Left kidney (tissue), 2 donors: ENCODE data around the gene CYSLTR2. TPM values are rescaled to one million over a fixed set of nuclear protein-coding genes. Genes with fewer than 3 reads are reported as not detected.
"Not testable (repeated sequence)": the region's sequence is repeated elsewhere in the genome, so short reads cannot be mapped to it uniquely, and the experiment has no call there.

Experiments
- DNase-seq: peaks from one replicate; pipeline ENCODE4 v3.0.0-alpha.2; 2013
- polyA plus RNA-seq: library from polyadenylated mRNA; unstranded; fragments of 120-200 nt; gene quantifications from one replicate; pipeline ENCODE4 v1.2.1, GENCODE V29; 2013; ENCODE audit not compliant: insufficient read length

Gene CYSLTR2
- polyA plus RNA-seq, 1 donor = 0.37 TPM

DNA sequence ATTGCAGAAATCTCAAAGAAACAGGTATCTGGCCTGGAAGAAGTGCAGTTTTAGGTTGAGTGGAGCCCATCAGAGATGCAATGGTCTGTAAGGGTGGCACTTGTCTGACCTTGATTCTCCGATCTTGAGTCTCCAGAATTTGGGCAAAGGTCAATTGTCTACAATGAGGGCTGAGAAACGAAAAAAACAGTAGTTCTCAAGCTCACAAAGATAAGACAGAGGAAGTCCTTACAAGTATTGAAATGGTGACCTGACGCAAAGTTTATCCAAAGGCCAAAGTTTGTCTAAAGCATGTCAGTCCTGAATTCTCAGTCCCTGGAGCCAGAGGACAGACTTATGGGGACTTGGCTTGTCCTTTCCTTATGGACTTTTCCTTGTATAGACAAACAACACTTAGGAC lies 40.3 kb downstream of the CYSLTR2 start:
- DNase-seq = no peak

DNA sequence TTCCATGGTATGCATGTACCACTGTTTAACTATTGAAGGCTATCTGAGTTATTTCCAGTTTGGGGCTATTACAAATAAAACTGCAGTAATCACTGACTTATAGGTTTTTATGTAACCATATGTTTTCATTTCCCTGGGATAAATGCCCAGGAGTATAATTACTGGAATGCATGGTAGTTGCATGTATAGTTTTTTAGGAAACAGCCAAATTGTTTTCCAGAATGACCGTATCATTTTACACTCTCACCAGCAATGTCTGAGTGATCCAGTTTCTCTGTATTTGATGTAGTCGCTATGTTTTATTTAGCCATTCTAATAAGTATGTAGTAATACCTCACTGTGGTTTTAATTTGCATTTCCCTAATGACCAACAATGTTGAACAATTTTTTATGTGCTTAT lies 42.0 kb downstream of the CYSLTR2 start:
- no peak for DNase-seq

DNA sequence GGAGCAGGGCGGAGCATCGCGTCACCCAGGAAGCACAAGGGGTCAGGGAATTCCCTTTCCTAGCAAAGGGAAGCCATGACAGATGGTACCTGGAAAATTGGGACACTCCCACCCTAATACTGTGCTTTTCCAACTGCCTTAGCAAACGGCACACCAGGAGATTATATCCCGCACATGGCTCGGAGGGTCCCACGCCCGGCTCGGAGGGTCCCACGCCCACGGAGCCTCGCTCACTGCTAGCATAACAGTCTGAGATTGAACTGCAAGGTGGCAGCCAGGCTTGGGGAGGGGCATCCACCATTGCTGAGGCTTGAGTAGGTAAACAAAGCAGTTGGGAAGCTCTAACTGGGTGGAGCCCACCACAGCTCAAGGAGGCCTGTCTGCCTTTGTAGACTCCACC lies 42.9 kb downstream of the CYSLTR2 start:
- DNase-seq = not testable (repeated sequence)

DNA sequence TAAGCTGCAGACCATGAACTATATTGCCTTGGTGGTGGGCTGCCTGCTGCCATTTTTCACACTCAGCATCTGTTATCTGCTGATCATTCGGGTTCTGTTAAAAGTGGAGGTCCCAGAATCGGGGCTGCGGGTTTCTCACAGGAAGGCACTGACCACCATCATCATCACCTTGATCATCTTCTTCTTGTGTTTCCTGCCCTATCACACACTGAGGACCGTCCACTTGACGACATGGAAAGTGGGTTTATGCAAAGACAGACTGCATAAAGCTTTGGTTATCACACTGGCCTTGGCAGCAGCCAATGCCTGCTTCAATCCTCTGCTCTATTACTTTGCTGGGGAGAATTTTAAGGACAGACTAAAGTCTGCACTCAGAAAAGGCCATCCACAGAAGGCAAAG lies 53.7 kb downstream of the CYSLTR2 start:
- DNase-seq = no peak

DNA sequence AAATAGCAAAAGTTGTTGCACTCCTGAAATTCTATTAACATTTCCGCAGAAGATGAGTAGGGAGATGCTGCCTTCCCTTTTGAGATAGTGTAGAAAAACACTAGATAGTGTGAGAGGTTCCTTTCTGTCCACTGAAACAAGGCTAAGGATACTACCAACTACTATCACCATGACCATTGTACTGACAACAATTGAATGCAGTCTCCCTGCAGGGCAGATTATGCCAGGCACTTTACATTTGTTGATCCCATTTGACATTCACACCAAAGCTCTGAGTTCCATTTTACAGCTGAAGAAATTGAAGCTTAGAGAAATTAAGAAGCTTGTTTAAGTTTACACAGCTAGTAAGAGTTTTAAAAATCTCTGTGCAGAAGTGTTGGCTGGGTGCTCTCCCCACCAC lies 55.0 kb downstream of the CYSLTR2 start:
- no peak for DNase-seq

DNA sequence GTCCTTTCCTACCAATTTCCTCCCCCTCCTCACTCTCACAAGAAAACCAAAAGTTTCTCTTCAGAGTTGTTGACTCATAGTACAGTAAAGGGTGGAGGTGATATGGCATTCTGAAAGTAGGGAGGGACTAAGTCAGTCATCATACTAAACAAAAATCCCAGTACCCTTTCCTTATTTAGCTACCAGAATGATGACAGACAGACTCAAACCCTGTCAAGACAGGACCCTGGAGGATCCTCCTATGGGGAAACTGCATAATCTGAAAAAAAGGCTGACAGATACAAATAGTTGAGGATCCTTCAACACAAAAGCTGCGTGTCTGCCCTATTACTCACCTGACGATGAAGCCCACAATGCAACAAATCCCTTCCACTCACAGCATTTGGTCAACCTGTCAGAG lies 55.5 kb downstream of the CYSLTR2 start:
- DNase-seq = no peak

DNA sequence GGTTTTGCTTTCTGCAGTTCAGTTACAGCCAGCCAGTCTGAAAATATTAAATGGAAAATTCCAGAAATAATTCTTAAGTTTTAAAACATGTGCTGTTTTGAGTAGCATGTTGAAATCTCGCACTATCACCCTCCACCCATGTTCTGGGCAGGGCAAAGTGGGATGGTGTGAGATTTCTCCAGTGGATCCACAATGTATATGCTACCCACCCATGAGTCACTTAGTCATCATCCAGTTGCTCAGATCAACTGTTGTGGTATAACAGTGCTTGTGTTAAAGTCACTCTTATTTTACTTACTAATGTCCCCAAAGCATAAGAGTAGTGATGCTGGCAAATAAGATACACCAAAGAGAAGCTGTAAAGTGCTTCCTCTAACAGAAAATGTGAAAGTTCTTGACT lies 56.4 kb downstream of the CYSLTR2 start:
- DNase-seq = no peak

DNA sequence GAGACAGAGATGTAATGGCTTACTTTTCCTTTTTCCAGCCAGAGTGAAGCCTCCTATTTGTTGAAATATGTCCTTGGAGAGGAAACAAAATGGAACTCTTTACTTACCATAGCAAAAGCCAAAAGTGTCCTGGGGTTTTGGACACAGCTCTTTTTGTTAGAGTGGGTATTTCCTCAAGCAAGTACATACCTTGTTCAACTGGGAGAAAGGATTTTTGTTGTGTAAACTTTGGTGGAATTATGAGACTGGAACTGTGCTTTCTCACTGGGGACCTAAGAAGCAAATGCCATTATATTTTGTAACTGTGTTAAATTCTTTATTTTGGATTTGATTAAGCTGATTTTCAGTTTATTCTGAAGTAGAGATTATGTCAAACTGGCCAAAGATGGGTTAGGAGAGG lies 58.4 kb downstream of the CYSLTR2 start:
- DNase-seq = no peak

DNA sequence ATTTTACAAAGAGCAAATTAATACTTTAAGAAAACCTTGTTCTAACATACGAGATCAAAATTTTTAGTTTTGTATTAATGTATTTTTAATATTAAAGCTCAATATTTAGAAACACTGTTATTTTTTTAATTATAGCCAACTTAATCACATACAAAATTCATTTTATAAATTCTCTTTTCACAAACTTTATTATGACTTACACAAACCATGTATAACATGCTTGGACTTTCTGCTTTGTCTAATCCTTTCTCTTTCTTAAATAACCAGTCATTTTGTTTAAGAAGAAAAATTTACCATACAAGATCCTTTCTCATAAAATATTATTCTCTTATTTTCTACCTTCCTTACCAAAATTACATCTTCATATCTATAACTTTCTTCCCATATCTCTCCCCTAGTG lies 62.2 kb downstream of the CYSLTR2 start:
- no peak for DNase-seq

DNA sequence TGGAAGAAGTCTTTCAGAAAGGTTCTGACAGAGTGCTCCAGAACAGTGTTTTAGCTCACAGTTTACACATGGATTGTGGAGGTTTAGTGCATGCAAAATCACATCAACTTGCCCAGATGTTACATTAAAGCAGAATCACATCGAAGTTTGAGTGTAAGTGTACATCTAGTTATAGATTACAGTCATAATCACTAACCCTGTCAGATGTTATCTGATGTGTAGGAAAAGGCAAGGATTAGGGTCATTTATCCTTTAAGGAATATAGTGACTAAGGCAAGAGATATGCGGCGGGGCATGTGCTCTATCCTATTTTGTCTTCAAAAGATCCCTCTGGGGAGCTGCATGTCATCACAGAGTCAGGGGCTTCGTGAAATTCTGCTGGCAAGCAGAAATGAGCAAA lies 66.9 kb downstream of the CYSLTR2 start:
- DNase-seq = no peak

DNA sequence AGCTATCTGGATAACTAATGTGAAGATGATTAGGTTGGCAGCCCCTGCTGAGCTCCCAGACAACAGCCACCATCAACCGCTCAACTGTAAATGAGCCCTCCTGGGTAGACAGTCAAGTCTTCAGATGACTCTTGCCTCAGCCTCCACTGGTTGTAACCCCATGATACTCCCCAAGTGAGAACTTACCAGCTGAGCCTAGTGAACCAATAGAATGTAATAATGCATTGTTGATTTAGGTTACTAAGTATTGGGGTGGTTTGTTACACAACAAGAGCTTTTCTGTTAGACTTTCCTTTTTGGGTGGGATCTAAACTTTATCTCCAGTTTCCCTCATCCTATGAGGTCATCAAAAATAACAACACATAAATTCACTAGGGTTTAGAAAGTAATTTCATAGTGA lies 69.4 kb downstream of the CYSLTR2 start:
- no peak for DNase-seq

DNA sequence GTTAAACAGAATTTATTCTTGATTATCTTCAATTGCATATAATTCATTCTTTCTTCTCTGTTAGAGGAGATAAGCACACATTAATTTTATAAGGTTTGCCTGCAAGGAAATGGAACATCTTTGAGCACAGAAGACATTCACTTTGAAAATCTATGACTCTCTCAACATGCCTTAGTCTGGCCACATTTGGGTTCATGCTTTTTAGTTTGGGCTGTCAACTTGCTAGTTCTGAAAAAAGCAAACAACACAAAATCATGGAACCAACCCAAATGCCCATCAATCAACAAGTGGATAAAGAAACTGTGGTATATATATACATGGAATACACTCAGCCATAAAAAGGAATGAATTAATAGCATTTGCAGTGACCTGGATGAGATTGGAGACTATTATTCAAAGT lies 71.5 kb downstream of the CYSLTR2 start:
- DNase-seq = peak; percentile 54

DNA sequence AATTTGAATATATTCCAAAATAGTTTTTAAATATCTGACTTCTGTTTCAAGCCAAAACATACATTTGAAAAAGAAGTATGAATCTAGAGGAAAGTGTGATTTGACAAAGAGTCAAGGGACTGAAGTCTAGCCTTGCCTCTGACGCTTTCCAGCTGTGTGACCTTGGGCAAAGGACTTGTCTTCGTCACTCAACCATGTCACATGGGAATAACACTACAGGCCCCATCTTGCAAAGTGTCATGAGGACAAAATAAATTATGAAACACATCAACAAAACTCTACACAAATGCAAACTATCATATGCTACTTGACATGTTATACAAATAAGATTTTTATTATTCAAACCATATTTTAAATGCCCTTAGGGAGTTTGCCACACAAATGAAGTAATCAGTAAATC lies 73.0 kb downstream of the CYSLTR2 start:
- DNase-seq = peak; percentile 42

DNA sequence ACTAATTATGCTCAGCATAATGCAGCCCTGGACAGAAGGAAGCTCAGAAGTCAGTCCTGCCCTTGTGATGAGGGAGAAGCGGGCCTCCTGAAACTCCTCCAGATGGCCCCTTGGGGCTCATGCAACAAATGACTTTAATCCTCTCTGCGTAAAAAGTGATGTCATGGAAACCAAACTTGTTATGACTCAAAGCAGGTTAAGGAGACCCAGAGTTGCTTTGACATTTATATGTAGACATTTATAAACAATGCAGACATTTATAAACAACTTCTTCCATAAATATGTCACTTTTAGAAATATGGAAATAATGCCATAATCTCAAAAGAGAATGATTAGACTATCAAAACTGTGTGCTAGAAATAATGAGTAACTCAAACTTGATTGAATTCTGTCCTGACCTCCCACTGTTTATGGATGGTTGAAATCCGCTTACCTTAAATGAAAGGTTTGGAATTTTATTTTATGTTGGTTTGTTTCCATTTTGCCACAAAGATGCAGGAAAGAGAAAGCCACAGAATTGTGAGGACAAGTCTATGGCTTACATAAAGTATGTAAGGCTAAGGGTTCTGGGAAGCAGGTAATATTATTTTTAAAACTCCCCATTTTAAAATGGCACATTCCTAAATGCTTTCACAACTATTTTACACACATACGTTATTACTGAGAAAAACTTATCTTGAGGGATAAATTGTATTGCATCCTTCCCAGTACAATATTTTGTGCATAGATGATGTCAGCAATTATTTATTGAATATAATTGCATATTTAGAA lies 73.7 kb downstream of the CYSLTR2 start:
- DNase-seq = peak; percentile 50

DNA sequence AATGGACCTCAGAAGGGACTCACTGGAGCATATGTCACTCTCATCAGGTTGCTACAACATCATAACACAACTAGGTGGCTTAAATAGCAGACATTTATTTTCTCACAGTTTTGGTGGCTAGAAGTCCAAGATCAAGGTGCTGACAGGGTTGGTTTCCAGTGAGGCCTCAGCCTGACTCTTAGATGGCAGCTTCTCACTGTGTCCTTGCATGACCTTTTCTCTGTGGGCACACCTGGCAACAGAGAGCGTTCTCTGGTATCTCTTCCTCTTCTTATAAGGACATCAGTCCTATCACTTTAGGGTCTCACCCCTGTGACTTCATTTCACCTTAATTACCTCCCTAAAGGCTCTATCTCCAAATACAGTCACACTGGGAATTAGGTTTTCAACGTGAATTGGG lies 74.5 kb downstream of the CYSLTR2 start:
- DNase-seq = no peak

DNA sequence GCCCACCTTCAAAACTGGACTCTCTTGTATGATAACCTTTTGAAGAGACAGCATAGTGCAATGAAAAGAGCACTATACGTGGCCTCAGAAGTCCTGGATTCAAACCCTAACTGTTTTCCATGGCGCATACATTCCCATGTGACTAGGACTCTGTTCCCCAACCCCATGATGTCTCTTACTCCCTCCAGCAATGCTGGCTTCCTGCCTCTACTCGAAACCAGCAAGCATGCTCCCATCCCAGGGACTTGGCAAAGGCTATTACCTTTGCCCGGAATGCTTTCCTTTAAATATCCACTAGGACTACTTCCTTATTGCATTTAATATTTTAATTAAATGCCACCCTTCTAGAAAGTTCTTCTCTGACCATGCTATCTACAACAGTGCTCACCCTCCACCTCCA lies 75.1 kb downstream of the CYSLTR2 start:
- DNase-seq = no peak

DNA sequence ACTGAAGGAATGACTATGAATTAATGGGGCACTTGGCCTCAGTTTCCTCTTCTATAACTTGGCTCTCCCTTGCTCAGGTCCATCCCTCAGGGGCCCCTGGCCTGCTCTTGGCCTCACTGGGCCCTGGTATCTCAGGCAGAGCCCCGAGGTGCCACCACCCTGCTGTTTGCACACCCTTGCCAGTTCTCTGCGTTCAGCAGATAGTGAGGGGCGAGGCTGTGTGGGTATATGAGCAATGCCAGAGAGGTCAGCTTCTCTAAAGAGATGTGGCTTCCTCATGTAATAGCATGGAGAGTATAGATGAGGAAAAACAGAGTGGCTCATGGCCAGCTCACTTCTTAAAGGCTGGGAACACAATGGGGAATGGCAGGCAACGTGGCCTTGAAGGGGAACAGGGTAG lies 76.1 kb downstream of the CYSLTR2 start:
- DNase-seq = no peak

DNA sequence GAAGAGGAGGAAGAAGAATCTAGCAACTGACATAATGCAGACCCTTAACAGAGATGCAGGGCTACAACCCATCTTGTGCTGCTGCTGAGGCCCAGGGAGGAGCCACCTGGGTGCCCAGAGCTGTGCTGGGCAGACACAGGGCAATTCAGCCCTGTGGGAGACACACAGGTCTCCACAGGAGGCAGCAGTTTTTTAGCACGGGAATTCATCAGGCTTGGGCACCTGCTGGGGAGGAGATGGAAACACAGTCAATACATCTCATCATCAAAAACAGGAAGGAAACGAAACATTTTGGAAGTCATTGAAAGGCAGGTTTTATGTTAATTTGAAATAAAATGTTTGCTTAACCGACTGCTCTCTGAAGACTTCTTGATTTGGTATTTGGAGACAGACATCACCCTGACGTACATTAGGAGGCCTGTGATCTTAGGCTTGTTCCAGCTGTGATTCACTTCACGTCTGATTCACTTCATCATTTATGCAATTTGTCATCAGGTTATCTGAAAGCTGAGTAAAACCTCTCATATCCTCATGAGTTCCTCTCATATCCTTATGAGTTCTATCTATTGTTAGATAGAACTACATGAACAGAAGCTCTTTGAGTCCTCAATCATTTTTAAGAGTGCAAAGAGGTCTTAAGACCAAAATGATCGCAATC lies 77.4 kb downstream of the CYSLTR2 start:
- no peak for DNase-seq

DNA sequence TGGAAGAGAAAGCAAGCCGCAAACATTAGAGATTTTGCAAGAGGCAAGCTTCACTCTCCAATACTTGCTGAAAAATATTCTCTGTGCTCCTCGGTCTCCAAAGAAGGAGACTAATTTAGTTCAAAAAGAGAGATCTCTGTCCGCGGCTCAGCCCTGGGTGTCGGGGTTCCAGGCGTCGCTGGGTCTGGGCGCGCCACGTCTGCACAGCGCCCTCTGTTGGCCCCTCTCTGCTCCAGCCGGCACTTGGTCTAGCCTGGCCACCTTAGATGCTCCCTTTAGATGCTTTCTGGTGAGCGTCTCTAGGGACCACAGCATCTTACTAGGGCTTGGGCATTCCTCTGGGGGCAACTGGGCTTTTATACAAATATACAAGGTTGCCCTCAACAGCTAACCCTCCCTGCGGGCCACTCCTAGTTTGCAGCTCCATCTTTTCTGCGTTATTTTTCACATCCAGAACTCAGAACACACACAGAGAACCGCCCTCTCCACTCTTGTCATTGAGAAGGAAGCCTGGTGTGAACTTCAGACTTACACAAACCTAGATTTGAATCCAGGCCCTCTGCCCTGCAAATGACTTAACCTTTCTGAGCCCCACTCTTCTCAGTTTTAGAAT lies 78.3 kb downstream of the CYSLTR2 start:
- no peak for DNase-seq

DNA sequence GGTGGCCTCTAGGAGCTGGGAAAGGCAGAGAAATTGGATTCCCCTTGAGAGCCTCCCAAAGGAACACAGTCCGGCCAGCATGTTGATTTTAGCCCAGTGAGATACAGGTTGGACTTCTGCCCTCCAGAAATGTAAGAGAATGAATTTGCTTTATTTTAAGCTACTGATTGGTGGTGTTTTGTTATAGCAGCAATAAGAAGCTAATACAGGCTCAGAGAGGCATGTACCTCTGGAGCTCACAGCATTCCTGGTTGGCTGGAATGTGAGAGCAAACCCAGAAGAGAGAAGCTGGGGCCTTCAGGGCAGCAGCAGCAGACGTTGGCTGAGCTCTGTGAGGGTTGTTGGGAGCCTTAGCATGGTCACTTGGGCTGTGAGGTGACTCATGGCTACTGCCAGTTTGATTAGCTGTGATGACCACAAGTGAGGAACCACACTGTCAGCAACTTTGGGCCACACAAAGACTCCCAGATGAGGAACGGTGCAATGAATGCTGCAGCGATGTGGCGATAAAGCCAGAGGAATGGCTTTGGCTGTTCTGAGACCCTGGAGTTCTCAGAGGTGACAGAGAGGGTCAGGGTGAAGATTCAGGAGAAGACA lies 80.1 kb downstream of the CYSLTR2 start:
- no peak for DNase-seq

DNA sequence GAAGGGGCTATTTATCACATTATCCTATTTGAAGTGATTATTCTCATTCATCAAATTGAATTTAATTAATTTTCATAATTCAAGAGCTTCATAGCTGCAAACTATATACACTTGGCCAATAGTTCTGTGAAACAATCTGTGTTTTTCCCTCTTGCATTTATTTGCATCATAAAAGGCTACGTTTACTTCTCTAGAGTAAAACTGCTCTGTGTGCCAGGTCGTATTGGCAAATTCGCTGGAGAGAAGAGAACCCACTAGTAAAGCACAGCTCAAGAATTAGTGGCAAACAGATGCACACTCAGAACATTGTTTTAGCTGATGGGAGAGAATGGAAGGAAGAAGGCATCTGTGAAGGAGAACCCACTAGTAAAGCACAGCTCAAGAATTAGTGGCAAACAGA lies 81.8 kb downstream of the CYSLTR2 start:
- DNase-seq = no peak

DNA sequence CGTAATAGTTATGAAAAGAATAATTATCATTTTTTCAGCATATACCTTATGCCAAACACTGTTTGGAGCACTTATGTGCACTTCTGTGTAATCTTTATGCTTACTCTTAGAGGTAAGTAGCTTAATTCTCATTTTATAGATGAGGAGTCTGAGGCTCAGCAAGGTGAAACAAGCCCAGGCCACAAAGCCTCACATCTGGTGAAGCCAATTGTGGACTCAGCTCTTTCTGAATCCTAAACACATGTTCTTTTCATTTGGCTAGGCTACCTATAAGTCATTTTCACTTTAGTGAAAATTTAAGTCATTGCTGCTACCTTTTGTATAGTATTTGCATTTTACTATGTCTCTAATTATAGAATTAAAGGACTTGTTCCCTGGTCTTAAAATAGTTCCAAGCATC lies 84.0 kb downstream of the CYSLTR2 start:
- DNase-seq = no peak

DNA sequence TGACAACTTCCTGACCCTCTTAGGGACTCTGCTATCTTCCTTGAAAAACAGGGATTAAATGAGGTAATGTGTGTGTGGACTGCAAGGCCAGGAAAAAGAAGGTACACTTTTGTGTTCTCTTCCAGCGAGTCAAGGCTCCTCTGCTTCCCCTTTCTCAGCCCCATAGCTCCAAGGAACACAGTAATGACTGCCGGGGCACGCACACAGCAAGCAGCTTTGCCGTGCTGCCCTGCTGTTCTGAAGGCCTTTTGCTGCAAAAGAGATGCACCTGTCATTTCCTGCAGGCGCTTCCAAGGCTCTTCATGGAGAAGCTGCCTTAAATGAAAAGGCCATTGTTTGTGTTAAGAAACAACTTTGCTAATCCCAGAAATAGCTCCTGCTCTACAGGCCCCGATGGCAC lies 84.6 kb downstream of the CYSLTR2 start:
- DNase-seq = no peak
